HG03280 (cell line): ENCODE measurements around the gene CHST12.
"Not testable (repeated sequence)": the region's sequence is repeated elsewhere in the genome, so short reads cannot be mapped to it uniquely, and the experiment has no call there.

Source experiments
- ATAC-seq: cut with Tn5 transposase; IDR thresholded peaks from one replicate; pipeline ENCODE4 v1.9.1; 2021; ENCODE audit warnings: mild to moderate bottlenecking, moderate library complexity; ENCODE audit not compliant: unreplicated experiment

The CHST12 gene

DNA sequence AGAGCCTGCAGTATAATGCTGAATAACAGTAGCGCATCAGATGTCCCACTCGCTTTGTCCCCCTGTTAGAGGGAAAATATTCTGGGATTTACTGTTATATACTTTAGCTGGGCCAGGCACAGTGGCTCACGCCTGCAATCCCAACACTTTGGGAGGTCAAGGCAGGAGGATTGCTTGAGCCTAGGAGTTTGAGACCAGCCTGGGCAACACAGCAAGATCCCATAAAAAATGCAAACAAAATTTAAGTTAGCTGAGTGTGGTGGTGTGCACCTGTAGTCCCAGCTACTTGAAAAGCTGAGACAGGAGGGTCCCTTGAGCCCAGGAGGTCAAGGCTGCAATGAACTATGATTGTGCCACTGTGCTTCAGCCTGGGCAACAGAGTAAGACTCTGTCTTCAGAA, 50.4 kb downstream of the CHST12 start:
- not testable (repeated sequence) for ATAC-seq

DNA sequence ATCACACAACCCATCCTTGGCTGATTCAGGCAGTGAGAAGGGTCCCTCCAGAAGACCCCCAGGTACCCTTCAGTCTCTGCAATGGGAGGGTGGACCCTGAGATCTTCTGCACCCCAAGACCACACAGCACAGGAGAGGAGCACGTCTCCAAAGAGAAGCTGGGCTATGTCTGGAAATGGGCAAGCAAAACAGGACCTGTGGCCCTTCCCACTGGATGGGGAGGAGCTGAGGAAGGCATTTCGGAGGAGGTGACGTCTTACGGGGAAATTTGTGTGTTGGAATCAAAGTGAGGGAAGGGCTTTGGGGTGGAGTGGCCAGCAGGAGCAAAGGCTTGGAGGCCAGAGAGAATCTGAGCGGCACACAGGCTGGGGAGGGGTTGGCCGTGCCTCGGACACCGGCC, 56.3 kb downstream of the CHST12 start:
- no peak for ATAC-seq

DNA sequence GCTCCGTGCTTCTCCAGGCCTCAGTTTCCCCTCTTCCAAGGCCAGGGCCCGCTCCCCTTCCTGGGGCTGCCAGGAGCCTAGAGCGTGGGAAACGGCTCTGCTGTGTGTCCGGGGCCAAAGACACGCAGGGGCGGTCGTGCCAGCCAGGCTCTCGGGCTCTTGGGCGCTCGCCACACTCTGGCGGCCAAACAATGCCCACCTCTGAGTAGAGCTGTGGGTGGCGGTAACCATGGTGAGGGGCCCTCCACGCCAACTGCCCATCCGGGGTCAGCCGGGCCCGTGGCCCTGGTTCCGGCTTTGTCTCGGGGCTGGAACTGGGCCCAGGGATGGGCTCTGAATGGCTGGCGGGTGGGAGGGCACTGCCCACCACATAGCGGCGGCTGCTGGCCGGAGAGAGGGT, 56.8 kb downstream of the CHST12 start:
- ATAC-seq = no peak

DNA sequence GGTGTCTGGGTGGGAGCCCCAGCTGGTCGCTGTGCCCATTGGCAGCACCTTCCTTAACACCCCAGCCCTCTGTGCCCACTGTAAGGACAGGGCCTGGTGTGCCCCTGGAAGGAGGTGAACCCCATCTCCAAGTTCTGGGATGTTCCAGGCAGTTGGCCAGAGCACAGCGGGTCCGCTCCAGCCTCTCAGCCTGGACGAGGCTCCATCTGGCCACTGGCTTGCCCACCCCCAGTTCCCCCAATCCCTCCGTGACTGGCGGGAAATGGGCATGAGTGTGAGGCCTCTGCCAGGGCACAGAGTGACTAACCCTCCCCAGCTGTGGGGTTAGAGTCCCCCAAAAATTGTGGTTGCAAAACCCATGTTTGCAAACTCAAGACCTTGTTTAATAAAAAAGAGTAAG, 57.2 kb downstream of the CHST12 start:
- no peak for ATAC-seq

DNA sequence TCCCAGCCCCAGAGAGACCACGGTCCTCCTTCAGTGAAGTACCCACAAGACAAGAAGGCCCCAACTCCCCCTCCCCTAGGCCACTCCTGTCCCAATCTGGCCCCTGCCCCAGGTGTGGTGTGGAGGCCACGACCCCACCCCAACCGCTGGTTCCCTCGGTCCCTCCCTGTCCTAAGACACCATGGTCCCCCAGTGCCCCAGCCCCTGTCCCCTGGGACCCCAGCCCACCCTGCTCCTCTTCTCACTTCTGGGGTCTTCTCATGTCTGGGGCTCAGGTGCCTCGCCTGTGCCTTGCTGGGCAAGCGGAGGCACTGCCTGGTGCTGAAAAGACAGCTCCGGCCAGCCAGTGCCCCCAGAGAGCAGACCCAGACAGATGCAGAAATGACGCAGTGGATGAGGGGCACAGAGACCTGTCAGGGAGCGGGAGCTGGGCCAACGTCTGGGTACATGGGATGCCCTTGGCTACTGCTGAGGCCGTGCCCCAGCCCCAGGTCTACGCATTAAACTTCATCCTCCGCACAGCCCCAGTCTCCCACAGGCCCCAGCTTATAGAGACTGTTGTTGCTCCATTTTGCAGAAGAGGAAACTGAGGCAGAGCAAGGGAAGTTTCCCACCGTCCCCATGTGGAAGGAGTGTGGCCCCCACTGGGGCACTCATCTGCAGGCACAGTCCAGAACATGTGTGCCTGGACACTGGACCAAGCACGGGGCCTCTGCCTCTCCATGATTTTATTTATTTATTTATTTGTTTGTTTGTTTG, 58.0 kb downstream of the CHST12 start:
- ATAC-seq = no peak

DNA sequence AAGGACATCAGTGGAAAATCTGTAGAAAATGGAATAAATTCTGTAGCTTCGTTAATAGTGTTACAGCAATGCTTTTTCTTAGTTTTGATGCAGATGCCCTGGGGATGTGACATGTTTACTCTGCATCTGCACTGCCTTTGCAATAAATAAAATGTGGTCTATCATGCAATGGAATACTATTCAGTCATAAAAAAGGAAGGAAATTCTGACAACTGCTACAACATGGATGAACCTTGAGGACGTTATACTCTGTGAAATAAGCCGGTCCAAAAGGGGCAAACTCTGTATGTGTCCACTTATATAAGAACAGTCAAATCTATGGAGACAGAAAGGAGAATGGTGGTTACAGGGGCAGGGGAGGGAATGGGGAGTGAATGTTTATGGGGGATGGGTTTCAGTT, 59.3 kb downstream of the CHST12 start:
- ATAC-seq = no peak

DNA sequence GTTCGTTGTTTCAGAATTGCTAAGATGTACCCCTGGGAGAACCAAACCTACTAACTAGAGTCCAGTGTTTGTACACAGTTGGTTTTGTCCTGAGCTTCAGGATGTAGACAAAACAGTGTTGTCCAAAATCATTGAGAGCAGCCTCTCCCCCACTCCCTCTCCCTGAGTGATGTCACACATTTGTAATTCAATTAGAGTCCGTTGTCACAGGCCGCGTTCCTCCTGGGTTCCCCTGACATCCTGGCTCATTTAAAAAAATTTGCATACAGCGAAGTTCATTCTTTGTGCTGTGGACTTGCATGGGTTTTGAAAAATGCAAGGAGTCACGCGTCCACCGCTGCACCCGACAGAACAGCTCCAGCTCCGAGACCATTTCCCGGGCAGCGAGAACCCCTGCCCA, 62.5 kb downstream of the CHST12 start:
- ATAC-seq = no peak

DNA sequence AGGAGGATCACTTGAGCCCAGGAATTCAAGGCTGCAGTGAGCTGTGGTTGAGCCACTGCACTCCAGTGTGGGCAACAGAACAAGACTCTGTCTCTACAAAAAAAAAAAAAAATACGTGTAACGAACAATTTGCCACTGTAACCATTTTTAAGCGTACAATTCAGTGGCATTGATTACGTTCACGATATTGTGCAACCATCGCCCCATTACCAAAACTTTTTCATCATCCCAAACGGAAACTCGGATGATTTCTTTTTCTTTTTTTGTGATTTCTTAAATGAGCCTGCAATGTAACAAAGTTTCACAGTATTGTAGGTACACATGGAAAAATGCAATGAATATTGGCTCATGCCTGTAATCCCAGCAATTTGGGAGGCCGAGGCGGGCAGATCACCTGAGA, 63.3 kb downstream of the CHST12 start:
- ATAC-seq = no peak

DNA sequence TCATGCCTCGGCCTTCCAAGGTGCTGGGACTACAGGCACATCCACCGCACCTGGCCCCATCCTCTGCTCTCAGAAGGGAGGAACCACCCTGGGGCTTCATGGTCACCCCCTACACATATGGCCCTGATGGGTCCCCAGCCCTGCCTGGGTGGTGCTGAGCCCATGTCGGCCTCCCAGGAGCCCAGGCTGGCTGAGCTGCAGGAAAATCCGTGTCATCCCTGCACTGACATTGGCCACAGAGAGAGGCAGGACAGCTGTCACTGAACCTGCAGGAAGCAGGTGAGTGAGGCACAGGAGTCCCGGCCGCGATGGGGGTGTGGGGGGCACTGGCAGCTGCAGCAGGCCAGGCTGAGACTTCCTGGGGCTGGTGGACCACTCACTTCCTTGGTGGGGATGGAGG, 64.8 kb downstream of the CHST12 start:
- ATAC-seq = no peak

DNA sequence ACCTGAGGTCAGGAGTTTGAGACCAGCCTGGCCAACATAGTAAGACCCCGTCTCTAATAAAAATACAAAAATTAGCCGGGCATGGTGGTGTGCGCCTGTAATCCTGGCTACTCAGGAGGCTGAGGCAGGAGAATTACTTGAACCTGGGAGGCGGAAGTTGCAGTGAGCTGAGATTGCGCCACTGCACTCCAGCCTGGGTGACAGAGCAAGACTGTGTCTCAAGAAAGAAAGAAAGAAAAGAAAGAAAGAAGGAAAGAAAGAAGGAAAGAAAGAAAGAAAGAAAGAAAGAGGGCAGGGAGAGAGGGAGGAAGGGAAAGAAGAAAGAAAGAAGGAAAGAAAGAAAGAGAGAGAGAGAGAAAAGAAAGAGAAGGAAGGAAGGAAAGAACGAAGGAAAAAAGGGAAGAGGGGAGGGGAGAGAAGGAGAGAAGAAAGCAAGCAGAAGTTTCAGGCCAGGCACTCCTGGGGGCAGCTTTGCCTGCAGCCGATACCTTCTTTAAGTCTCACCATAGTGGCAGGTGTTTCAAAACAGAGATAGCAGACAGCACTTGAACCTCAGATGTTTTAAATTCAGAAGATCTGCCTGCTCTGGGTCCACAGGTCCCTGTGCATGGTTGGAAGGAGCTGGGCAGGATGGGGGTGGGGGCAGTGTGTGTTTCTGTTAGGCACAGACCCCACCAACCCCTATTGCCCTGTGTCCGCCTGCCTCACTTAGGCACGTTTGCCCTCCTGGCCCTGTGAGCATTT, 66.2 kb downstream of the CHST12 start:
- not testable (repeated sequence) for ATAC-seq

DNA sequence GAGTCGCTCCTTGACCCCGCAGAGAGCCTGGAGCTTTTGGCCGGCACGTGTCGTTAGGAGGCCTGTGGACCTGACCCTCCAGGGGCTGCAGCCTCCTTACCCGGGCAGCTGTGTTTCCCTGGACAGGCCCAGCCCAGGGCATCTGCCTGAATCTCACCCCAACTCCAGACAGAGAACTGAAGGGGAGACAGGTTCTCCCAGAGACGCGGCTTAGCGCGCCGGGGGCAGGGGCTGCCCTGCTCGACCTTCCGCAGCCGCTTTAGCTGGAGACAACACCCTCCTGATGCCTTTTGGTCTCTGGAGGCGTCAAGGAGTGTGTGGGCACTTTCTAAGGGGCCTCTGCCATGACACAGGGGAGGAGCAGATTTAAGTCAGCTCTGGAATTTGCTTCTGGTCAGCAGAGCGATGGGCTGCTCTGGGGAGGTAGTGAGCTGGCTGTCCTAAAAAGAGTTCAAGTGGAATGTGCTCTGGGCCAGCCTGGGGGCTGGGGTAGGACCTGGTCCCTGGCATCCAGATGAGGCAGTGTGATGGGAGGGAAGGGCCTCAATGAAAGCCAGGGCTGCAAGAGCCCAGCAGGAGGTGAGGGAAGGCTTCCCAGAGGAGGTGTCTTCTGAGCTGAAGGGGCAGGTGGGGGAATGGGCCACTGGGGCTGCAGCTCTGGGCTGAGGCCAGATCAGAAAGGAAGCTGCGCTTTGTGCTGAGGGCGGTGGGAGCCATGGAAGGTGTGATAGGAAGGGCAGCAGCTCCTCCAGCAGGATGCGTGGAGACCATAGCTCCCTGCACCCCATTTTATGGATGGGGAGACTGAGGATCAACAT, 67.0 kb downstream of the CHST12 start:
- ATAC-seq = no peak

DNA sequence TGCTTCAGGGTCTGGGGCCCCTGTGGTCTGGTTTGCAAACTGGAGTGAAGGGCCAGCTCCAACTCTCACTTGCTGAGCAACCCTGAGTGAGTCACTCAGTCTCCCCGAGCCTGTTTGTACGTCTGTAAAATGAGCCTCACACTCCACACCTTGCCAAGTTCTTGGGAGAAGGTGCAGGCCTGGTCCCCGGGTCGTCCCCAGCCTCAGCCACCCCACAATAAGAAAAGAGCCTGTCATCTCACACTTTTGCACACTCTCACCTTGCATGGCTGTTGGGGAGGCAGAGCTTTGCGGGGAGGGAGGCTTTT, 67.6 kb downstream of the CHST12 start:
- ATAC-seq = no peak

DNA sequence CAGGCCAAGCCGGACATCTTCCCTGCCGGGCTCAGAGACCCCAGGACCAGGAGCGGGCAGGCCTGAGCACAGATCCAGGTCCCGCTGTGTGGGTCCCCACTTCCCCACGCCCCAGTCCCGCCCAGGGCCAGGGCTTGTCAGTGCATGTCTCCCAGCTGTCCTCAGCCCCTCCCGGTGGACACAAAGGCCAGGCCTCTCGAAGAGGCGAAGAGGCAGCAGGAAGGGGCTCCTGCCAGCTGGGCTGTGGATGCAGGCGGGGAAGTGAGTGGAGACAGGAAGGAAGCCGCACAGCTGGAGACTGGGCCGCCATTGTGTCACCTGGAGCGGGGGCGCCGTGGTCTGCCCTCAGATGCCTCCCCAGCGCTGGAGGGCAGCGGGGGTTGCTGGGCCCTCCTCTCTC, 68.0 kb downstream of the CHST12 start:
- no peak for ATAC-seq

DNA sequence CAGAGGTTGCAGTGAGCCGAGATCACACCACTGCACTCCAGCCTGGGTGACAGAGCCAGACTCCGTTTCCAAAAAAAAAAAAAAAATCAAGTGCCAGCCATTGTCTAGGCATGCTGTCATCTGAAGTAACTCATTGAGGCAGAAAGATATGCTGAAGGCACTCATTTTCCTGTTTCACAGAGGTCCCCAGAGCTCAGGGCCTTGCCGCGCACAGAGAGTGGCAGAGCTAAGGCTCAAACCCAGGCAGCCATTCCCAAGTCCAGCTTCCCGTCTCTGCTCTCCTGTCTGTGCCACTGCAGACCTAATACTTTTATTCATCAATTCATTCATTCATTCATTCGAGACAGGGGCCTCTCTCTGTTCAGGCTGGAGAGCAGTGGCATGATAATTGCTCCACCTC, 69.3 kb downstream of the CHST12 start:
- ATAC-seq = no peak

DNA sequence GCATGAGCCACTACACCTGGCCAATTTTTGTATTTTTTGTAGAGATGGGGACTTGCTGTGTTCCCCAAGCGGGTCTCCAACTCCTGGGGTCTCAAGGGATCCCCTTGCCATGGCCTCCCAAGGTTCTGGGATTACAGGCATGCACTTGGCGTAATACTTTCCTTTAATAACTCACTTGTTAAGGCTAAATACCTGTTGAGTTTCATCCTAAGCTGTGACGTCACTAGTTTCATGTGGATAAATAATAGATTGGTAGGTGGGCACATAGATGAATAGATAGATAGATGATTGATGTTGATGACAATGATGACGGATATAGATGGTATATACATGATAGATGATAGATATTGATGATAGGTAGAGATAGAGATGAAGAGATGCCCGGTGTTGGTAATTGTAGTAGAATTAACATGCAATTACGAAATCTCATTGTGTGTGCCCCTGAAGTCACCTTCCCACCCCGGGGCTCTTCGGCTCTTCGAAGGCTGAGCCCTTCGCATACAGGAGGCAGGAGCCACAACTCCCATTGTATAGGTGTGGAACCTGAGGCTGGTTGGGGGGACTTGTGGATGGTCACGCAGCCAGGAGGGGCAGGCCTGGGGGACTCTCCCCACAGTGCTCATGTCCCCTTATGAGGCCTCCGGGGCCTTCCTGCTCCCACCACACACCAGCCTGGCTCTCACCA, 70.2 kb downstream of the CHST12 start:
- ATAC-seq = no peak

DNA sequence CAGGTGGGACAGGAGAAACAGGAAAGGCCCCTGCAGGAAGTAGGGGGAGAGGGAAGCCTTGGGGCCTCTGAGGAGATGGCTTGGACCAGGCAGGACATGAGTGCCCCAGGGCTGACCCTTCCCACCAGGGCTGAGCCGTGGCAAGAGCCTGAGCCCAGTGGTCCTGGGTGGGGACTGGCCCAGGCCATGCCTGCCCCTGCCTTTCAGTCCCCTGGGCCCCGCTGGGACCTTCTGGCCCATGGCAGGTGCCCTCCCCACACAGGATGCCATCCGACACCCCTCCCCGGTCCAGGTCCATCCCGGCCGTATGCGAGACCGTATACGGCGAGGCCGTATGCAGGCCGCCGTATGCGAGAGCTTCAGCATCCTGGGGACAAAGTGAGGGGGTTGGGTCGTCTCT, 70.8 kb downstream of the CHST12 start:
- no peak for ATAC-seq

DNA sequence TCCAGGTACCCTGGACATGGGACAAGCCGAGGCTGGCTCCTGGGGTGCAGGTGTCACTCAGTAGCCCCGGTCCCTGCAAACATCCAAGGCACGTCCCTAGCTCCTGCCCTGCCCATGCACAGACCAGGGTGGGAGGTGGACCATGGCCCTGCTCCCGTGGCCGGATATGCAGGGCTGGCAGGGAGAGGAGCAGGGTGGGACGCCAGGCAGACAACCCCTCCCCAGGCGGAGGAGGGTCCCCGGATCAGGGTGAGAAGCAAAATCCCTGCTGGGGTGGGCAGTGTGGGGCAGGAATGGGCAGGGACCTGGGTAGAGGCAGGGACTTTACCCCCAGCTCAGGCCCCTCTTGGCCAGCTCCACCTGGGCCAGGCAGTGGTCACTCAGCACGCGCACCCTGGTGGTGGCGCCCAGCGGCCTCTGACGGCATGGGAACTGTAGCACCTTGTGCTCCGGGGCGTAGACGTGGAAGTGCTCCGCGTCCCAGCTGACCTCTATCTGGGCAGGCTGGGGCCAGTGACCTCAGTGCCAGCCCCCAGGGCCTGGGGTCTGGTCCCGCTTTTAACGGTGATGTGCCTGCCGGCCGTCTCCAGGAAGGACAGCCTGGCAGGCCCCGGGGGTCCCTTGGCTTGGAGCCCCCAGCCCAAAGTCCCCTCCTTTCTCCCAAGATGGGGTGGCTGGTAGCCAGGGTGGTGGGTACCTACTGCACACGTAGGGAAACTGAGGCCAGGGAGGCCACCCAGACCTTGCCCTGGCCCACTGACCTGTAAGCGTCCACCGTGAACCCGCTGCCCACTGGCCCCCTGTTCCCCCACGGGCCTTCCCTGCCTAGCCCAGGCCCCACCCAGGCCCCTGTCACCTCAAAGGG, 71.6 kb downstream of the CHST12 start:
- no peak for ATAC-seq

DNA sequence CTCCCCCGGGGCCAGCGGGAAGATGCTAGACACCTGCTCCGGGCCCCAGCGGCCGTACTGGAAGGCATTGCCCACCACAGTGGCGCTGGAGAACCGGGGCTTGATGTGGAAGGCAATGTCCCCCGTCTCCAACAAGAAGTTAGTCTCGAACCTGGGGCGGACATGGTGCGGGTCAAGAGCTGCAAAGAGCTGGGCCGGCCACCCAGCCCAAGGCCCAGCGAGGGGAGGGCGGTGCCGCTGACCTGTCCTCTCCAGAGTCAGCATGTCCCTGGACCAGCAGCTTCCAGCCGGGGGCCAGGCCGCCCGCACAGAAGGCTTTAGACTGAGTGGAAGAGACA, 72.2 kb downstream of the CHST12 start:
- no peak for ATAC-seq

DNA sequence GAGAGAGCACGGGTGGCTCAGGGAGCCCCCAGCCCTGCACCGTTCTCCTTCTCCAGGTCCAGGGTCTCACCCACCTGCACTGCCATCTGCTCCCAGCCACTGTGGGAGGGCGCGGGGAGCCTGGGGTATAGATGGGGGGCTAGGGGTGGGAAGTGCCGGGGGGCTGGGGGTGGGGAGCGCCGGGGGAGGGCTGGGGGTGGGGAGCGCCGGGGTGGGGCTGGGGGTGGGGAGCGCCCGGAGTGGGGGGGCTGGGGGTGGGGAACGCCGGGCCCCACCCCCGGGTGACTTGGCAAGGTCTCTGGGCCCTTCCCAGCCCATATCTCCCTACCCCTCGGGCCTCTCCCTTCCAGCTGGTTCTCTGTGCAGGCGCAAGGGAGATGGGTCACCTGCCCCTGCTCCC, 72.9 kb downstream of the CHST12 start, which contains the start of gene GRIFIN:
Gene GRIFIN, minus strand, starts transcription at position 101 of the 400 bp plus-strand sequence. Its CDS starts 15 bp downstream, at position 86.
- no peak for ATAC-seq

DNA sequence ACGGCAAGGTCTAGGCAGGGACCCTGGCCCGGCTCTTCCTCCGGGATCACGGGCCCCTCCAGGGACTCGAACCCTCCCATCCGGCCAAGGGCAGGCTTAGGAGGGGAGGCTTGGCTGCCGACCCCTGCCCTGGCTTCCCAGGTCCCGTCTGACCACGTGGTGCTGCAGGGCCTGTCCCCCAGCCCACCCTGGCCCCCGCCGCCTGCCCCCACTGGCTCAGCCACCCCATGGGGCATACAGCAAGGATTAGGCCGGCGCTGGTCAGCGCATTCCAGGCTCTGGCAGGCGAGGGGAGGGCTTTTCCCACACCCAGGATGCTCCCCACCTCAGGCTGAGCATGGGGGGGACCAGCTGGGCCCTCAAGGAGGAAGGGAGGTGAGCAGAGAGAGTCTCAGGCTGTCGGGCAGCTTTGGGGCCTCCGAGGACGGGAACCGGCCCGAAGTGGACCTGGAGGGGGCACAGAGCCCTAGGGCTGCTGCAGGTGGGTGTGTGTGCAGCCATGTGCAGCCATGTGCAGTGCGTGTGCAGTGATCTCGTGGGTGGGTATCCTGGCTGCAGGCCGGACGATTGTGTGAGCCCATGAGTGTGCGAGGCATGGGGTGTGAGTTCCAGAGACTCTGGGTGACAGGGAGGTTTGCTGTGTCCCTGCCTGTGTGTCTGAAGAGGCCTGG, 73.5 kb downstream of the CHST12 start:
- no peak for ATAC-seq
